Hepatocyte (in vitro differentiated cells): ENCODE measurements around the gene VSNL1. TPM values are rescaled to one million over a fixed set of nuclear protein-coding genes. Genes with fewer than 3 reads are reported as not detected.

ENCODE experiments used
- DNase-seq: peaks from one replicate; pipeline ENCODE4 v3.0.0-alpha.2; 2016; ENCODE audit warnings: low spot score
- H2AFZ ChIP-seq: fragments of 200-600 bp; sonication (generic); 2 replicates; pipeline ENCODE4 v1.6.0; 2016; ENCODE audit warnings: antibody characterized with exemption, mild to moderate bottlenecking
- H3K27ac ChIP-seq: fragments of 200-600 bp; sonication (generic); 2 replicates; pipeline ENCODE4 v1.5.1; 2016; ENCODE audit warnings: mild to moderate bottlenecking
- H3K27me3 ChIP-seq: fragments of 200-600 bp; sonication (generic); 2 replicates; pipeline ENCODE4 v1.6.1; 2016
- H3K36me3 ChIP-seq: fragments of 200-600 bp; sonication (generic); replicated peaks from 2 replicates; pipeline ENCODE4 v1.5.1; 2016; ENCODE audit warnings: low read depth; ENCODE audit not compliant: insufficient read depth
- H3K4me1 ChIP-seq: fragments of 200-600 bp; sonication (generic); 2 replicates; pipeline ENCODE4 v1.5.1; 2016; ENCODE audit warnings: mild to moderate bottlenecking, moderate library complexity; ENCODE audit not compliant: insufficient read depth
- H3K4me2 ChIP-seq: fragments of 200-600 bp; sonication (generic); 2 replicates; pipeline ENCODE4 v1.6.0; 2016
- H3K4me3 ChIP-seq: fragments of 200-600 bp; sonication (generic); 2 replicates; pipeline ENCODE4 v1.5.1; 2016; ENCODE audit warnings: mild to moderate bottlenecking
- H3K79me2 ChIP-seq: fragments of 200-600 bp; sonication (generic); 2 replicates; pipeline ENCODE4 v1.6.0; 2017; ENCODE audit warnings: mild to moderate bottlenecking
- H3K9me2 ChIP-seq: fragments of 200-600 bp; sonication (generic); replicated peaks from 2 replicates; pipeline ENCODE4 v1.6.0; 2017; ENCODE audit warnings: mild to moderate bottlenecking; ENCODE audit not compliant: insufficient read depth
- H3K9me3 ChIP-seq: fragments of 200-600 bp; sonication (generic); 2 replicates; pipeline ENCODE4 v1.5.1; 2016; ENCODE audit warnings: low read depth, mild to moderate bottlenecking
- H4K20me1 ChIP-seq: fragments of 200-600 bp; sonication (generic); 2 replicates; pipeline ENCODE4 v1.6.0; 2016; ENCODE audit warnings: mild to moderate bottlenecking; ENCODE audit not compliant: insufficient read depth, poor library complexity, severe bottlenecking
- EZH2 ChIP-seq: fragments of 200-600 bp; sonication (generic); IDR thresholded peaks from 2 replicates; pipeline ENCODE4 v1.6.1; 2016; ENCODE audit warnings: antibody characterized with exemption, mild to moderate bottlenecking, borderline replicate concordance
- EZH2phosphoT487 ChIP-seq: fragments of 200-600 bp; sonication (generic); IDR thresholded peaks from one replicate; pipeline ENCODE4 v1.6.1; 2018; ENCODE audit warnings: antibody characterized with exemption, mild to moderate bottlenecking, low read depth, moderate library complexity; ENCODE audit not compliant: unreplicated experiment, severe bottlenecking
- WGBS: methylation state at CpG from one replicate; pipeline ENCODE4 v1.1.6; 2016; ENCODE audit warnings: low lambda C conversion rate; ENCODE audit errors: missing lambda C conversion rate; 5-methylcytosine and 5-hydroxymethylcytosine counted together
- polyA plus RNA-seq: library from polyadenylated mRNA; unstranded; fragments of >200 nt; fragmentation: Nextera tagmentation; extraction: Ambion mirVana; gene quantifications from 2 replicates; pipeline ENCODE4 v1.2.1, GENCODE V29; 2016
- total RNA-seq: library from RNA; depleted of rRNA; stranded (reverse); fragments of >200 nt; gene quantifications from 2 replicates; pipeline ENCODE4 v1.2.3, GENCODE V29; 2014
- TF ChIP-seq, protein P1 (sequence below): fragments of 200-600 bp; sonication (generic); IDR thresholded peaks from 2 replicates; pipeline ENCODE4 v1.5.1; 2016; ENCODE audit warnings: antibody characterized with exemption, mild to moderate bottlenecking; ENCODE audit not compliant: poor library complexity

Gene VSNL1
- total and polyA plus RNA-seq, 2 experiments from 2014 or later = 9.4 to 16.0 TPM

DNA sequence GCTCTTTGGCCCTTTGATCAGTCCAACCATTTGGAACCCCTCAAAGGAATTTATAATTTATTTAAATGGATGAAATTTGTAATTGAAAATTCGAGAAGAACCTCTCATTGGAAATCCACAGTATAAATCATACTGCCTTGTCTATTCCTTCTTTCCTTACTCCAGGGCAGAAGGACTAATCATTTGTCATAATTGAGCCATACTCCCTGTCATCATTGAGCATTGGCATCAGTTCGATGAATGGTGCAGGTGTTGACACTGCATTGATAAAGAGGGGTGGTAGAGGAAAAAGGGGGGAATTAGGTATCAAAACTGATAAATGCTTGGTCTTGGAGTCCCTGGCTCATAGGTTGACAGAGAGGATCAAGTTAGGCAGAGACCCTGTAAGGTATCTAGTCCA, 2.0 kb downstream of the VSNL1 start:
- Histone ChIP-seq H3K27ac (no peak overlapping the region), H3K4me1 (no peaks in the 10 kb centered on the region), H3K9me2 (no peaks in the 10 kb centered on the region), H3K4me2 (no peak overlapping the region), H3K9me3 (no peaks in the 10 kb centered on the region), H4K20me1 (no peaks in the 10 kb centered on the region), H3K79me2 (peaks cover 2% of the 10 kb centered on the region), H2AFZ (no peak overlapping the region), H3K4me3 (no peak overlapping the region), H3K36me3 (no peaks in the 10 kb centered on the region), H3K27me3 (peaks cover 20% of the 10 kb centered on the region)
- WGBS = 84% methylated on average over 2 of the region's 2 CpGs
- no peak for DNase-seq
- TF ChIP-seq, protein P1, sequence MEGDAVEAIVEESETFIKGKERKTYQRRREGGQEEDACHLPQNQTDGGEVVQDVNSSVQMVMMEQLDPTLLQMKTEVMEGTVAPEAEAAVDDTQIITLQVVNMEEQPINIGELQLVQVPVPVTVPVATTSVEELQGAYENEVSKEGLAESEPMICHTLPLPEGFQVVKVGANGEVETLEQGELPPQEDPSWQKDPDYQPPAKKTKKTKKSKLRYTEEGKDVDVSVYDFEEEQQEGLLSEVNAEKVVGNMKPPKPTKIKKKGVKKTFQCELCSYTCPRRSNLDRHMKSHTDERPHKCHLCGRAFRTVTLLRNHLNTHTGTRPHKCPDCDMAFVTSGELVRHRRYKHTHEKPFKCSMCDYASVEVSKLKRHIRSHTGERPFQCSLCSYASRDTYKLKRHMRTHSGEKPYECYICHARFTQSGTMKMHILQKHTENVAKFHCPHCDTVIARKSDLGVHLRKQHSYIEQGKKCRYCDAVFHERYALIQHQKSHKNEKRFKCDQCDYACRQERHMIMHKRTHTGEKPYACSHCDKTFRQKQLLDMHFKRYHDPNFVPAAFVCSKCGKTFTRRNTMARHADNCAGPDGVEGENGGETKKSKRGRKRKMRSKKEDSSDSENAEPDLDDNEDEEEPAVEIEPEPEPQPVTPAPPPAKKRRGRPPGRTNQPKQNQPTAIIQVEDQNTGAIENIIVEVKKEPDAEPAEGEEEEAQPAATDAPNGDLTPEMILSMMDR = no peak
- no peak for TF ChIP-seq EZH2phosphoT487
- no peak for TF ChIP-seq EZH2

DNA sequence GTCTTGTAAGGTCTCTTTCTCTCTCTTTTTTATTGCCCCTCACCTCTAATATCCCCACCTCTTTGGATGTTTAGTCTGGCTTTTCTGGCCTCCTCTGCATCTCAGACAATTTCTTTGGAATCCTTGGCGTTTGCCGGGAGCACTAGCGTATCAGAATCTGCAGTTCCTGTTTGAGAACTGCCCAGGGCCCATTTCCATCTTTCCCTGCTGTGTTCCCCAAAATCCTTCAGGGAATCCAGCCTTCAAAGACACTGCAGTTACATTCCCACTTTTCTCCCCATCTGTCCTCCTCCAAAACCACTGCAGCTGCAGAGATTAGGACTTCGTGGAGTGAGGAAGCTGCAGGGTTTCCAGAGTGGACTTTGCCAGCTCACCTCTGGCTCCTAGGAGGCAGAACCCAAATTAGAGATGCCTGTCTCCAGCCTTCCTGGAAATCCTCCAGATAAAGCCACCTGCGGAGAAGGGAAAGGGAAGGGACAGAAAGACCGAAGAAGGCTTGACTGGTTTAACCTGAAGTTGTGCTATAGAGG, 2.7 kb downstream of the VSNL1 start:
- peaks cover 3% of the 10 kb centered on the region for H3K79me2 ChIP-seq
- no peak for DNase-seq
- H3K4me1 ChIP-seq = no peaks in the 10 kb centered on the region
- H3K4me3 ChIP-seq = no peak overlapping the region
- H3K9me3 ChIP-seq = no peaks in the 10 kb centered on the region
- peak overlapping the region; percentile 27 for H3K4me2 ChIP-seq
- H3K9me2 ChIP-seq = no peaks in the 10 kb centered on the region
- no peak for TF ChIP-seq EZH2phosphoT487
- no peaks in the 10 kb centered on the region for H4K20me1 ChIP-seq
- WGBS = 37% methylated on average over 6 of the region's 6 CpGs
- H3K36me3 ChIP-seq = no peaks in the 10 kb centered on the region
- H3K27me3 ChIP-seq = peaks cover 14% of the 10 kb centered on the region
- no peak overlapping the region for H3K27ac ChIP-seq
- no peak overlapping the region for H2AFZ ChIP-seq

GRCh38 chr2:17543848-17544247, 3.4 kb downstream of the VSNL1 start:
- no peak for DNase-seq

DNA sequence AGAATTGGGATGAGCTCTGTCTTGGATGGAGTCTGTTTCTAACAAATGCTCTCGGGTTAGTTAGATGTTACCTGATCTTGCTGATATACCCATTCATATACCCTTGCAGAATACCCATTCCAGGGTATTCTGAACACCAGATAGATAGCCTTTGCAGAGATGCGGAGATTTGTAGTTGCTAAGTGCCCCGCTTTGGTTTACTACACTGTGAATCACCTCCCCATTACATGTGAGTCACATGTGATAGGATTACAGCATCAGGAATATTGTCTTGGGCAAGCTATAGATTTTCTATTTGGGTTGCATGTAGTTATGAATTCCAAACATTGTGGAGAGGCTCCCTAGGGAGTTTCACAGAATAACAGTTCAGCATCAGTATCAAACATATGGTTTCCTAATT, 3.8 kb downstream of the VSNL1 start:
- H4K20me1 ChIP-seq = no peaks in the 10 kb centered on the region
- no peaks in the 10 kb centered on the region for H3K9me3 ChIP-seq
- no peaks in the 10 kb centered on the region for H3K4me1 ChIP-seq
- peaks cover 14% of the 10 kb centered on the region for H3K27me3 ChIP-seq
- H3K27ac ChIP-seq = no peak overlapping the region
- no peak for DNase-seq
- WGBS = 70% methylated on average over 3 of the region's 3 CpGs
- H3K4me2 ChIP-seq = no peak overlapping the region
- H3K9me2 ChIP-seq = no peaks in the 10 kb centered on the region
- peaks cover 3% of the 10 kb centered on the region for H3K79me2 ChIP-seq
- H2AFZ ChIP-seq = no peak overlapping the region
- TF ChIP-seq EZH2 = no peak
- TF ChIP-seq, protein P1 = no peak
- TF ChIP-seq EZH2phosphoT487 = no peak
- H3K4me3 ChIP-seq = no peak overlapping the region
- H3K36me3 ChIP-seq = no peaks in the 10 kb centered on the region

More at GRCh38 chr2:17543848-17544247, 3.4 kb downstream of the VSNL1 start:
- peak overlapping the region; percentile 27 for H3K4me2 ChIP-seq
- no peaks in the 10 kb centered on the region for H3K9me2 ChIP-seq
- peaks cover 3% of the 10 kb centered on the region for H3K79me2 ChIP-seq
- H2AFZ ChIP-seq = no peak overlapping the region
- no peaks in the 10 kb centered on the region for H4K20me1 ChIP-seq
- H3K36me3 ChIP-seq = no peaks in the 10 kb centered on the region
- H3K9me3 ChIP-seq = no peaks in the 10 kb centered on the region
- peaks cover 14% of the 10 kb centered on the region for H3K27me3 ChIP-seq
- H3K27ac ChIP-seq = no peak overlapping the region
- TF ChIP-seq EZH2 (no peak), EZH2phosphoT487 (no peak)
- TF ChIP-seq, protein P1 = no peak
- H3K4me3 ChIP-seq = no peak overlapping the region
- H3K4me1 ChIP-seq = no peaks in the 10 kb centered on the region
